HCT116 (cell line): ENCODE measurements around the gene SLAMF8.

Source experiments
- CEBPB ChIP-seq: IDR thresholded peaks from 2 replicates; pipeline ENCODE4 v1.6.1; 2012; ENCODE audit warnings: low read depth
- CTCF ChIP-seq, 3 experiments: fragments of 200-600 bp in 1 of 3; sonication (generic) in 1 of 3; IDR thresholded peaks in 2 of 3; conservative IDR thresholded peaks in 1 of 3; 2 replicates each; pipeline ENCODE4 v1.5.1; 2012 to 2017; ENCODE audit warnings: low read depth in 2 of 3, low read length in 2 of 3, antibody characterized with exemption in 1 of 3, borderline replicate concordance in 1 of 3, control low read depth in 1 of 3, mild to moderate bottlenecking in 1 of 3, mixed read lengths in 1 of 3, mixed run types in 1 of 3, moderate library complexity in 1 of 3; ENCODE audit not compliant: insufficient read depth in 1 of 3
- EGR1 ChIP-seq: IDR thresholded peaks from 2 replicates; pipeline ENCODE4 v1.6.1; 2012; ENCODE audit warnings: low read depth
- EZH2 ChIP-seq: fragments of 200-600 bp; sonication (generic); IDR thresholded peaks from 2 replicates; pipeline ENCODE4 v1.6.1; 2017; ENCODE audit warnings: antibody characterized with exemption, mixed run types
- EZH2phosphoT487 ChIP-seq: fragments of 200-600 bp; IDR thresholded peaks from 2 replicates; pipeline ENCODE4 v1.6.1; 2018; ENCODE audit warnings: antibody characterized with exemption, borderline replicate concordance
- JUND ChIP-seq: IDR thresholded peaks from 2 replicates; pipeline ENCODE4 v1.6.1; 2012
- MAX ChIP-seq: IDR thresholded peaks from 2 replicates; pipeline ENCODE4 v1.6.1; 2012
- POLR2A ChIP-seq: IDR thresholded peaks from 2 replicates; pipeline ENCODE4 v1.7.0; 2011; ENCODE audit warnings: borderline replicate concordance; ENCODE audit not compliant: insufficient read depth, insufficient read length; ENCODE audit errors: extremely low read depth
- POLR2AphosphoS5 ChIP-seq: IDR thresholded peaks from 2 replicates; pipeline ENCODE4 v1.6.1; 2011; ENCODE audit warnings: mild to moderate bottlenecking, low read depth, low read length, moderate library complexity
- RAD21 ChIP-seq: IDR thresholded peaks from 2 replicates; pipeline ENCODE4 v1.6.1; 2012; ENCODE audit warnings: low read depth, mild to moderate bottlenecking
- REST ChIP-seq: IDR thresholded peaks from 2 replicates; pipeline ENCODE4 v1.6.1; 2012; ENCODE audit warnings: low read depth
- SP1 ChIP-seq: IDR thresholded peaks from 2 replicates; pipeline ENCODE4 v1.6.1; 2012; ENCODE audit warnings: low read depth
- TCF7L2 ChIP-seq: IDR thresholded peaks from 2 replicates; pipeline ENCODE4 v1.7.0; 2011; ENCODE audit warnings: borderline replicate concordance, inconsistent platforms; ENCODE audit not compliant: insufficient read depth, insufficient read length; ENCODE audit errors: extremely low read depth
- ZNF274 ChIP-seq: fragments of 200-500 bp; sonication (Bioruptor generic); IDR thresholded peaks from 2 replicates; pipeline ENCODE4 v1.6.1; 2014; ENCODE audit warnings: mild to moderate bottlenecking, low read depth, low read length, inconsistent platforms

GRCh38 chr1:159826441-159827101 is at the start of gene SLAMF8:
- TF ChIP-seq CTCF (IDR thresholded peaks at IDR 0.05 in 2 of 3, conservative IDR thresholded peaks at IDR 0.05 in 1 of 3; ENCODE audit: borderline replicate concordance in 1 of 3, insufficient read depth in 1 of 3, low read depth in 2 of 3, low read length in 2 of 3) (no peak), EZH2phosphoT487 (no peak), POLR2A (no peak), CEBPB (no peak), EGR1 (no peak), EZH2 (no peak), RAD21 (no peak), SP1 (no peak), REST (no peak), POLR2AphosphoS5 (no peak), MAX (no peak), JUND (no peak), TCF7L2 (no peak), ZNF274 (no peak)
